Endothelial cell of umbilical vein (primary cell): ENCODE data around the gene ZNF609. TPM values are rescaled to one million over a fixed set of nuclear protein-coding genes. Genes with fewer than 3 reads are reported as not detected.

Experiments used
- BruUV-seq: library from RNA; stranded (reverse); fragments of 400-500 nt; replicated peaks from 2 replicates; lab custom pipeline; 2021; lab: Mats Ljungman, UMichigan
- CTCF ChIA-PET: fragments of 300-600, 350-600 bp; sonication (Branson Sonifier 250); formaldehyde crosslinking; loops from one replicate; lab custom pipeline; 2021; ENCODE audit warnings: antibody characterized with exemption, inconsistent platforms; lab: Charles Lee
- POLR2A ChIA-PET: fragments of 300-600, 350-600 bp; sonication (Branson Sonifier 250); formaldehyde crosslinking; loops from one replicate; lab custom pipeline; 2021; ENCODE audit warnings: antibody characterized with exemption, inconsistent platforms; lab: Charles Lee
- DNase-seq: peaks from one replicate; pipeline ENCODE4 v3.0.0-alpha.2; 2011; ENCODE audit warnings: low read depth, low spot score
- FAIRE-seq: peaks from 2 replicates; lab custom pipeline; 2011; peaks lifted over from hg19 to GRCh38; lab: Jason Lieb, UNC
- H2AFZ ChIP-seq: 2 replicates; pipeline ENCODE4 v1.6.0; 2012; ENCODE audit warnings: low read depth, low read length, control low read depth, inconsistent platforms
- H3K27ac ChIP-seq: 2 replicates; pipeline ENCODE4 v1.5.1; 2011; ENCODE audit warnings: low read depth, mild to moderate bottlenecking, control low read depth, low read length, moderate library complexity; ENCODE audit not compliant: insufficient read depth
- H3K27me3 ChIP-seq, 2 experiments: 2 replicates each; pipeline versions ENCODE4 v1.6.0 to v1.6.1; 2011; ENCODE audit warnings: low read length in 2 of 2, mixed read lengths in 1 of 2; ENCODE audit not compliant: control insufficient read depth in 2 of 2, insufficient read depth in 2 of 2
- H3K36me3 ChIP-seq, 2 experiments: 2 replicates in 1 of 2; 3 replicates in 1 of 2; pipeline ENCODE4 v1.5.1; 2011; ENCODE audit warnings: low read length in 2 of 2, mild to moderate bottlenecking in 1 of 2, moderate library complexity in 1 of 2; ENCODE audit not compliant: control insufficient read depth in 2 of 2, insufficient read depth in 2 of 2; ENCODE audit errors: extremely low read depth in 1 of 2
- H3K4me1 ChIP-seq: 3 replicates; pipeline ENCODE4 v1.5.1; 2011; ENCODE audit warnings: mild to moderate bottlenecking, low read length; ENCODE audit not compliant: control insufficient read depth, insufficient read depth; ENCODE audit errors: extremely low read depth
- H3K4me2 ChIP-seq: 2 replicates; pipeline ENCODE4 v1.6.1; 2011; ENCODE audit warnings: low read length, control low read depth, mixed read lengths; ENCODE audit not compliant: insufficient read depth
- H3K4me3 ChIP-seq, 3 experiments: fragments of 200-600 bp in 1 of 3; sonication (generic), shearing (Covaris generic) in 1 of 3; replicated peaks in 1 of 3; 2 replicates each; pipeline ENCODE4 v1.5.1; 2011 to 2016; ENCODE audit warnings: control low read depth in 3 of 3, low read length in 3 of 3, mild to moderate bottlenecking in 2 of 3, inconsistent platforms in 1 of 3, low read depth in 1 of 3, moderate library complexity in 1 of 3; ENCODE audit not compliant: insufficient read depth in 1 of 3
- H3K79me2 ChIP-seq: 2 replicates; pipeline ENCODE4 v1.6.0; 2012; ENCODE audit warnings: low read length, inconsistent platforms; ENCODE audit not compliant: control insufficient read depth, insufficient read depth
- H3K9ac ChIP-seq: replicated peaks from 2 replicates; pipeline ENCODE3; 2011; ENCODE audit warnings: low read length, control low read depth; ENCODE audit not compliant: insufficient read depth; ENCODE audit errors: extremely low read depth
- H3K9me1 ChIP-seq: replicated peaks from 3 replicates; pipeline ENCODE4 v1.6.0; 2011; ENCODE audit warnings: mild to moderate bottlenecking, low read length; ENCODE audit not compliant: control insufficient read depth, insufficient read depth; ENCODE audit errors: extremely low read depth
- H3K9me3 ChIP-seq: replicated peaks from 2 replicates; pipeline ENCODE4 v1.5.1; 2012; ENCODE audit warnings: low read length, inconsistent platforms; ENCODE audit not compliant: control insufficient read depth, insufficient read depth
- H4K20me1 ChIP-seq: replicated peaks from 2 replicates; pipeline ENCODE3; 2011; ENCODE audit warnings: mild to moderate bottlenecking, low read length; ENCODE audit not compliant: control insufficient read depth, insufficient read depth; ENCODE audit errors: extremely low read depth
- EZH2 ChIP-seq: IDR thresholded peaks from 2 replicates; pipeline ENCODE4 v1.6.1; 2012; ENCODE audit warnings: borderline replicate concordance, low read depth, mild to moderate bottlenecking, moderate library complexity, low read length, inconsistent platforms; ENCODE audit not compliant: severe bottlenecking
- FOS ChIP-seq: IDR thresholded peaks from 2 replicates; pipeline ENCODE4 v1.6.1; 2011; ENCODE audit warnings: mild to moderate bottlenecking, low read length, moderate library complexity, borderline replicate concordance; ENCODE audit not compliant: insufficient read depth
- GATA2 ChIP-seq: IDR thresholded peaks from 2 replicates; pipeline ENCODE4 v1.7.0; 2011; ENCODE audit warnings: low read depth, mild to moderate bottlenecking, moderate library complexity, mixed read lengths, low read length; ENCODE audit not compliant: insufficient read length, insufficient read depth
- JUN ChIP-seq: IDR thresholded peaks from 2 replicates; pipeline ENCODE4 v1.6.1; 2011; ENCODE audit warnings: borderline replicate concordance, low read depth; ENCODE audit not compliant: insufficient read length, insufficient read depth
- MYC ChIP-seq: IDR thresholded peaks from one replicate; pipeline ENCODE4 v1.6.1; 2011; ENCODE audit warnings: mild to moderate bottlenecking, low read depth, low read length
- POLR2A ChIP-seq: IDR thresholded peaks from 2 replicates; pipeline ENCODE4 v1.6.1; 2012; ENCODE audit warnings: low read depth, mild to moderate bottlenecking, control low read depth, low read length
- POLR2AphosphoS5 ChIP-seq: IDR thresholded peaks from 2 replicates; pipeline ENCODE4 v1.6.1; 2012; ENCODE audit warnings: low read depth, mild to moderate bottlenecking, control low read depth, low read length, moderate library complexity; ENCODE audit not compliant: insufficient read depth
- dilution Hi-C: fragments of 300-500 bp; cut with MboI; formaldehyde crosslinking; loops from one replicate; pipeline ENCODE4 v1.15.0; 2019; ENCODE audit warnings: low sequenced_read_pairs; ENCODE audit not compliant: extremely low pct_ligation_motif_present
- intact Hi-C: fragments of 100-400 bp; cut with micrococcal nuclease; formaldehyde crosslinking; loops from one replicate; pipeline ENCODE4 v1.10.0; 2022
- polyA plus RNA-seq, 4 experiments: library from polyadenylated mRNA; depleted of rRNA in 3 of 4; stranded (reverse) in 3 of 4; unstranded in 1 of 4; fragments of >200 nt; gene quantifications; 2 replicates each; pipeline versions ENCODE4 v1.2.1 to v1.2.3, GENCODE V29; 2011 to 2012; ENCODE audit warnings: missing spikeins in 1 of 4
- total RNA-seq: library from RNA; stranded (reverse); gene quantifications from 2 replicates; pipeline ENCODE4 v1.2.3, GENCODE V29; 2021
- TF ChIP-seq, protein P1 (sequence below): IDR thresholded peaks from 2 replicates; pipeline ENCODE4 v1.6.1; 2011; ENCODE audit not compliant: insufficient read depth, insufficient read length
- TF ChIP-seq, protein P2 (sequence below), 2 donors: IDR thresholded peaks; 1 replicate in 1 of 2; 2 replicates in 1 of 2; pipeline ENCODE4 v1.5.1; 2011; ENCODE audit warnings: low read length in 2 of 2, mild to moderate bottlenecking in 2 of 2, moderate library complexity in 2 of 2, control low read depth in 1 of 2, inconsistent platforms in 1 of 2, low read depth in 1 of 2; ENCODE audit not compliant: insufficient read depth in 1 of 2; ENCODE audit errors: extremely low read depth in 1 of 2

Gene ZNF609
- total and polyA plus RNA-seq, 2 donors (not counting 3 experiments of a cell fraction or from before 2014, with no cell fraction given), result 18.2 to 49.6 TPM

DNA sequence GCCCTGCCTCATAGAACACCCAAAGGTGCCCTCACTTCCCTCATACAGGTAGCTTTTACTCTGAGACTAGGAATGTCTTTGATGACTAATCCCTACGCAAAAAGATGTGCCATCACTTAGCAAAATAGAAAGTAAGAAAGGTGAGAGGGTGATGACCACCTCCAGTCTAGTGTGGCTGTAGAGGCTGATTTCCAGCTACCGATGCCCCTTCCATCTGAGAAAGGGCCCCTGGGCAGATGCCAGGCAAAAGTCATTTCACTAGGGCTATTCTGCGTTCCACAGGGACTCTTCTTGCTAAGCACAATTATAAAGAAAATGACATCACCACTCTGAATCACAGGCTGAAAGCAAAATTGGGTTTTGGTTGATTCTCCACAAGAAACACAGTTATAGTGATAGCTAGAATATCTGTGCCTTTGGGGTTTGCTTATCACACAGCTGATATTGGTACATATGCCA, 237.6 kb downstream of the ZNF609 start:
- Histone ChIP-seq H2AFZ (no peak overlapping the region), H3K9me1 (no peaks in the 10 kb centered on the region), H4K20me1 (peaks cover 2% of the 10 kb centered on the region), H3K4me2 (no peak overlapping the region), H3K36me3 (peaks cover 0 to 10% of the 10 kb centered on the region in 2 experiments), H3K27ac (no peak overlapping the region), H3K9ac (no peak overlapping the region), H3K79me2 (peaks cover 74% of the 10 kb centered on the region), H3K4me3 (no peak overlapping the region), H3K27me3 (no peaks in the 10 kb centered on the region), H3K4me1 (peaks cover 37% of the 10 kb centered on the region), H3K9me3 (no peaks in the 10 kb centered on the region)
- TF ChIP-seq JUN, result peak; percentile 5
- TF ChIP-seq EZH2, result no peak
- no peak for TF ChIP-seq MYC
- FAIRE-seq (no peak), DNase-seq (no peak)
- dilution Hi-C loops (no loop called here), intact Hi-C loops (no loop called here)
- POLR2A ChIA-PET, result no interaction called here
- CTCF ChIA-PET, result interaction anchor here (2.7 to 6.2 kb wide), 2 partner anchors 12 to 30 kb away, joined by 12 to 64 read pairs; no protein-coding TSS in a partner anchor
- no TSS peak for BruUV-seq

DNA sequence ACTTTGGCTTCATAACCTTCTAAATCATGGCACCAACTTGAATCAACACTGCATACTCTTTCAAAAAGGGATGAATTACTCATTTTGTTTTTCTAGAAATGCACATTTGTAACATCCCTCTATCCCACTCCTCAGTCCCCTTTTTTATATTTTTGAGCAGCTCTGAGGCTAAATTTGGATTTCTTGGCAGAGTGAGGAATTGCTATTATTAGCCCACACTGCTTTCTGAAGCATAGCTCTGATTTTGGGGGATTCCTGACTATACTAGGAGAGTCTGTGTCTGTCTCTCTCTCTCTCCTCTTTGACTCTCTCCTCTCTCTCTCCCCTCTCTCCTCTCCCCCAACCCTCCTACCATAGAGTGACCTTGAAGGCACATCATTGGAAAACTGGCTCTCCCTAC, 238.4 kb downstream of the ZNF609 start:
- Histone ChIP-seq H3K4me3 (no peak overlapping the region), H3K4me1 (peaks cover 42% of the 10 kb centered on the region), H4K20me1 (peaks cover 2% of the 10 kb centered on the region), H2AFZ (no peak overlapping the region), H3K9me1 (no peaks in the 10 kb centered on the region), H3K9ac (no peak overlapping the region), H3K36me3 (peaks cover 0 to 5% of the 10 kb centered on the region in 2 experiments), H3K9me3 (no peaks in the 10 kb centered on the region), H3K79me2 (peaks cover 73% of the 10 kb centered on the region), H3K27me3 (no peaks in the 10 kb centered on the region), H3K27ac (no peak overlapping the region), H3K4me2 (peak overlapping the region; percentile 68)
- CTCF ChIA-PET, result interaction anchor here (1.1 to 3.6 kb wide), 5 partner anchors 9 to 111 kb away, joined by 3 to 50 read pairs (median 8); no protein-coding TSS in a partner anchor
- POLR2A ChIA-PET, result no interaction called here
- TF ChIP-seq JUN (no peak), MYC (no peak), POLR2A (no peak), EZH2 (no peak), POLR2AphosphoS5 (no peak), GATA2 (no peak), FOS (no peak)
- TF ChIP-seq, protein P1, sequence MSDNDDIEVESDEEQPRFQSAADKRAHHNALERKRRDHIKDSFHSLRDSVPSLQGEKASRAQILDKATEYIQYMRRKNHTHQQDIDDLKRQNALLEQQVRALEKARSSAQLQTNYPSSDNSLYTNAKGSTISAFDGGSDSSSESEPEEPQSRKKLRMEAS, result no peak
- TF ChIP-seq, protein P2, sequence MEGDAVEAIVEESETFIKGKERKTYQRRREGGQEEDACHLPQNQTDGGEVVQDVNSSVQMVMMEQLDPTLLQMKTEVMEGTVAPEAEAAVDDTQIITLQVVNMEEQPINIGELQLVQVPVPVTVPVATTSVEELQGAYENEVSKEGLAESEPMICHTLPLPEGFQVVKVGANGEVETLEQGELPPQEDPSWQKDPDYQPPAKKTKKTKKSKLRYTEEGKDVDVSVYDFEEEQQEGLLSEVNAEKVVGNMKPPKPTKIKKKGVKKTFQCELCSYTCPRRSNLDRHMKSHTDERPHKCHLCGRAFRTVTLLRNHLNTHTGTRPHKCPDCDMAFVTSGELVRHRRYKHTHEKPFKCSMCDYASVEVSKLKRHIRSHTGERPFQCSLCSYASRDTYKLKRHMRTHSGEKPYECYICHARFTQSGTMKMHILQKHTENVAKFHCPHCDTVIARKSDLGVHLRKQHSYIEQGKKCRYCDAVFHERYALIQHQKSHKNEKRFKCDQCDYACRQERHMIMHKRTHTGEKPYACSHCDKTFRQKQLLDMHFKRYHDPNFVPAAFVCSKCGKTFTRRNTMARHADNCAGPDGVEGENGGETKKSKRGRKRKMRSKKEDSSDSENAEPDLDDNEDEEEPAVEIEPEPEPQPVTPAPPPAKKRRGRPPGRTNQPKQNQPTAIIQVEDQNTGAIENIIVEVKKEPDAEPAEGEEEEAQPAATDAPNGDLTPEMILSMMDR (IDR thresholded peaks at IDR 0.05; ENCODE audit: extremely low read depth in 1 of 2, insufficient read depth in 1 of 2, low read depth in 1 of 2, low read length in 2 of 2), result no peak
- DNase-seq (no peak), FAIRE-seq (no peak)
- dilution Hi-C loops (no loop called here), intact Hi-C loops (no loop called here)
- BruUV-seq, result no TSS peak
